ENCODE results near the gene XYLT2.
"Not testable (repeated sequence)": the region's sequence is repeated elsewhere in the genome, so short reads cannot be mapped to it uniquely, and the experiment has no call there.

The XYLT2 gene

DNA sequence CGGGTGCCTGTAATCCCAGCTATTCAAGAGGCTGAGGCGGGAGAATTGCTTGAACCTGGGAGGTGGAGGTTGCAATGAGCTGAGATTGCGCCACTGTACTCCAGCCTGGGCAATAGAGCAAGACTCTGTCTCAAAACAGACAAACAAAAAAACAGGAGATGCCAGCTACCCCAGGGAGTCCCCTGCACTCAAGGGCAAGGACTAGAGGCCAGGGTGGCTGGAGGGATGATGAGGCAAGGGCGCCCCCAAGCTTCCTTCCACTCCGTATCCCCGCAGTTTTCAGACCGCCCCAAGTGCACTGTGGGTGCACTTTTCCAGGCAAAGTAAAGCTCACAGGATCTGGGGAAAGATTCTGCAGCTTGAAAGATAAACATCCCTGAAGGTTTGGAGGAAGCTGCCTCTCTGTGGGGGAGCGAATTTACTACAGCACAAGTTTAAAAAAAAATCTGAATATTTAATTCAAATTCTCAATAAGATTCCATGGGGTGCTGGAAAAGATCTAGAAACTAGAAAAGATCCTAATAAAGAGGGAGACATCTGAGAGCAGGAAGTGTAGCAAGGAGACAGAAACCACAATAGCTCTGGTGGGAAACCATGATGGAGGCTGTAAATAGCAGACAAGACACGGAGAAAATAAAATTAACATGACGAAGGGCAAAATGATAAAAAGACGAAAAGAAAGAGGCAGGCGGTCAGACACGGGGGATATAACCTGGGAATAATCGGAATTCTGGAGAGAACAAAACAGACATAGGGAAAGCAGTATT lies 12.5 kb upstream of the XYLT2 start:
- not testable (repeated sequence) for H3K27ac ChIP-seq (ENCODE audit: low read length); H3K9me3 ChIP-seq (ENCODE audit: control insufficient read depth in 2 of 2, low read length in 2 of 2); H3K4me1 ChIP-seq (ENCODE audit: control insufficient read depth, insufficient read depth, low read length); H3K36me3 ChIP-seq (ENCODE audit: control insufficient read depth in 2 of 2, insufficient read depth in 2 of 2, low read length in 2 of 2); H3K9ac ChIP-seq (ENCODE audit: low read length in 2 of 2); H3K27me3 ChIP-seq (ENCODE audit: control insufficient read depth in 1 of 2, insufficient read depth in 2 of 2, low read length in 2 of 2); H3K4me3 ChIP-seq (ENCODE audit: low read length in 2 of 2)

DNA sequence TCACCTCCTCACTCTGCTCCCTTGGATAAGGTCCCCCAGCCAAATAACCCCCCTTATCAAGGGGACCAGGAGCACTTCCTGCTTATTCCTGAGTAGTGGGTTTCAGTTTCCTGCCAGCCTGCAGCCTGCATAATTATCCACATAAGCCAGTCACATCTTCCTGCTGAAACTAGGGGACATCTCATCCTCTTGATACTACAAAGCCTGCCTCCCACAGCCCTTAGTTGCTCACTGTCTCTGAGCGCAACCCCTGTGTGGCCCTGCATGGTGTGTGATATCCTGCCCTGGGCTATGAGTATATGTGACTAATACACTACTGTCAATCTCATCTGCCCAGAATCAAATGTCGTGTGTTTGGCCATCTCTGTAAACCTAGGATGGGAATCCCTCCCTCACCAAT lies 8.0 kb upstream of the XYLT2 start:
- H3K27ac ChIP-seq (ENCODE audit: low read length), result no peak overlapping the region
- H3K9ac ChIP-seq (ENCODE audit: low read length in 2 of 2), result no peak overlapping the region
- H3K4me1 ChIP-seq (ENCODE audit: control insufficient read depth, insufficient read depth, low read length), result no peaks in the 10 kb centered on the region
- peaks cover 0 to 4% of the 10 kb centered on the region in 2 donors for H3K9me3 ChIP-seq (ENCODE audit: control insufficient read depth in 2 of 2, low read length in 2 of 2)
- no peaks in the 10 kb centered on the region for H3K36me3 ChIP-seq (ENCODE audit: control insufficient read depth in 2 of 2, insufficient read depth in 2 of 2, low read length in 2 of 2)
- peaks cover 0 to 2% of the 10 kb centered on the region in 2 donors for H3K27me3 ChIP-seq (ENCODE audit: control insufficient read depth in 1 of 2, insufficient read depth in 2 of 2, low read length in 2 of 2)
- no peak overlapping the region for H3K4me3 ChIP-seq (ENCODE audit: low read length in 2 of 2)

DNA sequence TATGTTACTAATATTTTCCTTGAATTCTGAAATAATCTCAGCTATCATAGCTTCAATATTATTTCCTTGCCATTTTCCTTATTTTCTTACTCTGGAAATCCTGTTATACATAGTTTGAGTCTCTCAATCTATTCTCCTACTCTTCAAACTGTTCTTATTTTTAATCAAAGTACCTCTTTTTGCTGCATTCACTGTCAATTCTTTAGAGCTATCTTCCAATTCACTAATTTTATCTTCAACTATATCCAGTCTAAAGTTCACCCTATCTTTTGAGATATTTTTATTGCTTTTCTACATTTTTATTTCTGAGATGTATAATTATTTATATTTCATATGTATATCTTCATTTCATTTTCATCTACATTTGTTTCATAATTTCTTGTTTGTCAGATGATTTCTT lies 7.3 kb upstream of the XYLT2 start:
- H3K27me3 ChIP-seq (ENCODE audit: control insufficient read depth in 1 of 2, insufficient read depth in 2 of 2, low read length in 2 of 2), result peaks cover 0 to 2% of the 10 kb centered on the region in 2 donors
- no peaks in the 10 kb centered on the region for H3K4me1 ChIP-seq (ENCODE audit: control insufficient read depth, insufficient read depth, low read length)
- no peak overlapping the region for H3K27ac ChIP-seq (ENCODE audit: low read length)
- H3K4me3 ChIP-seq (ENCODE audit: low read length in 2 of 2), result no peak overlapping the region
- H3K9me3 ChIP-seq (ENCODE audit: control insufficient read depth in 2 of 2, low read length in 2 of 2), result peaks cover 0 to 4% of the 10 kb centered on the region in 2 donors
- H3K36me3 ChIP-seq (ENCODE audit: control insufficient read depth in 2 of 2, insufficient read depth in 2 of 2, low read length in 2 of 2), result no peaks in the 10 kb centered on the region
- no peak overlapping the region for H3K9ac ChIP-seq (ENCODE audit: low read length in 2 of 2)

DNA sequence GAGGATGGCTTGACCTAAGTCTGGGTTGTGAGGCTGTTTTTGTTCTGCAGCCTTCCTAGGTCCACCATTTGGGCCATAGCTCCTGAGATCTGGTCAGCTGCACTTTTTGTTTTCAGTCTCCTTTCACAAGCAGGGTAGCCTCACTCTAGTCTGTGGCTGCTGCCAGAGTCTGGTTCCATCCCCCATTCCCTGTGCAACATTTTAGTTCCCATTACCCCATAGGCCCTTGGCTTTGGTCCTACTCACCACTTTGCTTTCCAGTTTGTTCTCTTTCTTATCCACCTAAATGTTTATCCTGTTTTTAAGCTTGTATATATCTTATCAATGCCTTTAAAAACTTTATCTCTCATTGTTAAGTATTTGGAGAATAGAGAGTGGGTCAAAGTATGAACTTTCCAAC lies 6.5 kb upstream of the XYLT2 start:
- Histone ChIP-seq H3K4me3 (ENCODE audit: low read length in 2 of 2) (no peak overlapping the region), H3K4me1 (ENCODE audit: control insufficient read depth, insufficient read depth, low read length) (no peaks in the 10 kb centered on the region), H3K27ac (ENCODE audit: low read length) (no peak overlapping the region), H3K9ac (ENCODE audit: low read length in 2 of 2) (no peak overlapping the region), H3K9me3 (ENCODE audit: control insufficient read depth in 2 of 2, low read length in 2 of 2) (peaks cover 0 to 4% of the 10 kb centered on the region in 2 donors), H3K27me3 (ENCODE audit: control insufficient read depth in 1 of 2, insufficient read depth in 2 of 2, low read length in 2 of 2) (peaks cover 0 to 2% of the 10 kb centered on the region in 2 donors), H3K36me3 (ENCODE audit: control insufficient read depth in 2 of 2, insufficient read depth in 2 of 2, low read length in 2 of 2) (no peaks in the 10 kb centered on the region)

DNA sequence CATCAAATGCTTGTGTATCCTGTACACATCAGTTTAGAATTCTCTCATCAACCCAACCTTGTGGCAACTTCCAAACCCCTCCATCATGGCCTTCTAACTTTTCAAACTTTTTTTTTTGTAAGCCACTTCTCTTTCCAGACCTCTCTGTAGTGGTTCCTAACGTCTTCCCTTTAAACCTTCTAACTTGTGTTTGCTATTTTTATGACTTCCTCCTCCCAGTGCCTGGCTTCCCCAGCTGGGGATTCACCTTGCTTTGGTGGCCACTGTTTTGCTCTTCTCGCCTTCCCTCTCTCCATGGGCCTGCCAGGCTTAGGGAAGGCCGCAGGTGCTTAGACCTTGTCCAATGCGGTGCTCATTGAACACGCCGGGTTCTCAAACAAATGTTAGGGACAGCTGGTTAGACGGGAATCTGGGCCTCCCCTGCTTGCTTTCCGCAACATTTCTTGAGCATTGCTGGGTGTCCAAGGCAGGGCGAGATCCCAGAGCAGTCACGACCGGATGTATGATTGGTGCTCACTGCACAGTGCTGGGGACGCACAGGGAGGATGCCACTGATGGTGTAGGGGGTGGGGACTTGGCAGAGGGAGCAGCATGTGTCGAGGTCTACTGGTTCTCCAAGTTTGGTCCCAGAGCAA lies 1.1 kb upstream of the XYLT2 start:
- Histone ChIP-seq H3K9me3 (ENCODE audit: control insufficient read depth in 2 of 2, low read length in 2 of 2) (no peaks in the 10 kb centered on the region), H3K4me1 (ENCODE audit: control insufficient read depth, insufficient read depth, low read length) (peaks cover 30% of the 10 kb centered on the region), H3K9ac (ENCODE audit: low read length in 2 of 2) (peak overlapping the region in 1 of 2 donors; percentile 42), H3K27ac (ENCODE audit: low read length) (no peak overlapping the region), H3K36me3 (ENCODE audit: control insufficient read depth in 2 of 2, insufficient read depth in 2 of 2, low read length in 2 of 2) (no peaks in the 10 kb centered on the region), H3K4me3 (ENCODE audit: low read length in 2 of 2) (peak overlapping the region in 1 of 2 donors; percentile 63), H3K27me3 (ENCODE audit: control insufficient read depth in 1 of 2, insufficient read depth in 2 of 2, low read length in 2 of 2) (peaks cover 0 to 2% of the 10 kb centered on the region in 2 donors)

DNA sequence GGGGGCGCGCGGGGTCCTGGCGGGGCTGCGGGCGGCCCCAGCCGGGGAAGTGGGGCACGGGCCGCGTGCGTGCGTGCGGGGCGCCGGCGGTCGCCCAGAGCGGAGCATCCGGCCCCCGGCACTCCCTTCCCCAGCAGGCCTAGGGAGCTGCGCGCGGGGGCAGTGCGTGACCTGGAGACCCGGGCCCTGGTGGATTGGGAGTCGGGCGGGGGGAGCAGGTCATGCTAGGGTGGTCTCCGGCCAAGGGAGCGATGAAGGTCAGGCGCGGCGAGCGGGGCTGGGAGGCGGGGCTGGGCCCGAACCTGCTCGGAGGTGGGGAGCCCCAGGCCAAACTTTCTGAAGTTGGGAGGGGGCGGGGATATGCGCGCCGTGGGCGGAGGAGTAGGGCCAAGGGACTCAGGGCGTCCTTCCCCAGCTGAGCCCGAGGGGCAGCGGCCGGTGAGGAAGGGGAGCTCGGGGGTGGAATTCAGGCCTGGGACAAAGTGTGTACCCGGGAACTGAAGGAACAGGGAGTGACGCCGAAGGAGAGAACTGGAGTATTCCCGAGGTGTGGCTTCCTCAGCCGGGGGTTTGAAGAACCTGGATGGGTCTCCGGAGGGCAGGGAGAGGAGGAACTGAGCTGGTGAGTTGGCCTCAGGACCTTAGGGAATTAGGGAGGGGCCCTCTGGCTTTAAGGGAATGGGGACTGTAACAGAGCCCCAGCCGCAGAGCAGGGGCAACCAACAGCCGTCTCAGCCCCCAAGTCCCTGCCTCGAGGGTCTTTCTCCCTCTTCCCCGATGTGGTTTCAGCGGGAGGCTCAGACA lies 589 bp downstream of the XYLT2 start:
- Histone ChIP-seq H3K36me3 (ENCODE audit: control insufficient read depth in 2 of 2, insufficient read depth in 2 of 2, low read length in 2 of 2) (no peaks in the 10 kb centered on the region), H3K9me3 (ENCODE audit: control insufficient read depth in 2 of 2, low read length in 2 of 2) (no peaks in the 10 kb centered on the region), H3K4me3 (ENCODE audit: low read length in 2 of 2) (peak overlapping the region; percentile 67 to 85), H3K27me3 (ENCODE audit: control insufficient read depth in 1 of 2, insufficient read depth in 2 of 2, low read length in 2 of 2) (no peaks in the 10 kb centered on the region), H3K9ac (ENCODE audit: low read length in 2 of 2) (peak overlapping the region; percentile 66 to 84), H3K27ac (ENCODE audit: low read length) (no peak overlapping the region), H3K4me1 (ENCODE audit: control insufficient read depth, insufficient read depth, low read length) (peaks cover 30% of the 10 kb centered on the region)

DNA sequence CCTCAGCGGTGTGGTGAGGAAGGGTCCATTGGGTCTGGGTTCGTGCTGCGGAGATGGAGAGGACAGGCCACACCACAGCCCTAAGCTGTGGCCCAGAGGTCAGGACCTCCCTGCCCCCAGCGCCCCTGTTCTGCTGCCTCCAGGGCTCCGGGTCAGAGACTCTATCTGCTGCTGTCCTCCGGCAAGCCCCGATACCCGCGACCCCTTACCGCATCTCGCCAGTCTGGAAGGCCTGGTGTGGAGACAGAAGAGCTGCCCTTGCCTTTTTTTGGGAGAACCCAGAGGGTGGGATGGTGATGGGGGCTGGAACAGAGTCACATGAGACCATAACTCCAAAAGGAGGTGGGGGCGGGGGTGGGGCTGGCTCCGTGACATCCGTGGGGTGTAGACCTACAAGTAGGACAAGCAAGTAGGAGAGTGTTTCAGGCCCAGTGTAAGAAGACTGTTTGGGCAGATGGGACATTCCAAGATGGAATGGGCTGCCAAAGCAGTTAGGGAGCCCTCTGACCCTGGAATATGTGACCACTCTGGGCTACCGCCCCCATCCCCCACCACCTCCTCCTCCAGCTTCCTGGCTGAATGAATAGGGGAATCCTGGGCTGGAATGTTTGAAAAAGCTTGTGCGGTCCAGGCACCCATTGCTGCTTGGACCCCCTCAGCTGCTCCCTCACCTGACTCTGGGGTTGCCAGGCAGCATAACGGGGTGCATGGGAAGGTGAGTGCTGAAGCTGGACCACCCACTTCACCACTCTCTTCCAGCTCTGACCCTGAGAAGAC lies 1.4 kb downstream of the XYLT2 start:
- H3K4me1 ChIP-seq (ENCODE audit: control insufficient read depth, insufficient read depth, low read length), result peaks cover 30% of the 10 kb centered on the region
- H3K27me3 ChIP-seq (ENCODE audit: control insufficient read depth in 1 of 2, insufficient read depth in 2 of 2, low read length in 2 of 2), result no peaks in the 10 kb centered on the region
- H3K36me3 ChIP-seq (ENCODE audit: control insufficient read depth in 2 of 2, insufficient read depth in 2 of 2, low read length in 2 of 2), result no peaks in the 10 kb centered on the region
- peak overlapping the region; percentile 67 to 85 for H3K4me3 ChIP-seq (ENCODE audit: low read length in 2 of 2)
- H3K27ac ChIP-seq (ENCODE audit: low read length), result no peak overlapping the region
- no peaks in the 10 kb centered on the region for H3K9me3 ChIP-seq (ENCODE audit: control insufficient read depth in 2 of 2, low read length in 2 of 2)
- H3K9ac ChIP-seq (ENCODE audit: low read length in 2 of 2), result peak overlapping the region; percentile 66 to 84

DNA sequence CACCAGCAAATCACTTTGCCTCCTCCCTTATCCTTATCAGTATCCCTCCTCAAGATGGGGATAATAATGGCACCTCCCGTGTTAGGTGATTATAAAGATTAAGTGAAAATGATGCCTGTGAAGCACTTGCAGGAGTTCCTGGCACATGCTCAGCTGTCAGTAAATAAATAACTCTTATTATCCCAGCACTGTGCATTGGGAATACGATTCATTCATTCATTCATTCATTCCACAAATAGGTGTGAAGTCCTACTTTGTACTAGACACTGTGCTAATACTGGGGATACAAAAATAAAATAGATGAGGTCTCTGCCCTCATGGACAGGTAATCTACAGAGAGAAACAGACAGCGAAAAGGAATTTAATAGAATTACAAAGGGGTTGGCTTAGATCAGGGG lies 2.0 kb downstream of the XYLT2 start:
- H3K9ac ChIP-seq (ENCODE audit: low read length in 2 of 2), result no peak overlapping the region
- peaks cover 0 to 2% of the 10 kb centered on the region in 2 donors for H3K36me3 ChIP-seq (ENCODE audit: control insufficient read depth in 2 of 2, insufficient read depth in 2 of 2, low read length in 2 of 2)
- H3K4me3 ChIP-seq (ENCODE audit: low read length in 2 of 2), result peak overlapping the region in 1 of 2 donors; percentile 85
- H3K27ac ChIP-seq (ENCODE audit: low read length), result no peak overlapping the region
- no peaks in the 10 kb centered on the region for H3K9me3 ChIP-seq (ENCODE audit: control insufficient read depth in 2 of 2, low read length in 2 of 2)
- H3K4me1 ChIP-seq (ENCODE audit: control insufficient read depth, insufficient read depth, low read length), result peaks cover 30% of the 10 kb centered on the region
- H3K27me3 ChIP-seq (ENCODE audit: control insufficient read depth in 1 of 2, insufficient read depth in 2 of 2, low read length in 2 of 2), result no peaks in the 10 kb centered on the region

DNA sequence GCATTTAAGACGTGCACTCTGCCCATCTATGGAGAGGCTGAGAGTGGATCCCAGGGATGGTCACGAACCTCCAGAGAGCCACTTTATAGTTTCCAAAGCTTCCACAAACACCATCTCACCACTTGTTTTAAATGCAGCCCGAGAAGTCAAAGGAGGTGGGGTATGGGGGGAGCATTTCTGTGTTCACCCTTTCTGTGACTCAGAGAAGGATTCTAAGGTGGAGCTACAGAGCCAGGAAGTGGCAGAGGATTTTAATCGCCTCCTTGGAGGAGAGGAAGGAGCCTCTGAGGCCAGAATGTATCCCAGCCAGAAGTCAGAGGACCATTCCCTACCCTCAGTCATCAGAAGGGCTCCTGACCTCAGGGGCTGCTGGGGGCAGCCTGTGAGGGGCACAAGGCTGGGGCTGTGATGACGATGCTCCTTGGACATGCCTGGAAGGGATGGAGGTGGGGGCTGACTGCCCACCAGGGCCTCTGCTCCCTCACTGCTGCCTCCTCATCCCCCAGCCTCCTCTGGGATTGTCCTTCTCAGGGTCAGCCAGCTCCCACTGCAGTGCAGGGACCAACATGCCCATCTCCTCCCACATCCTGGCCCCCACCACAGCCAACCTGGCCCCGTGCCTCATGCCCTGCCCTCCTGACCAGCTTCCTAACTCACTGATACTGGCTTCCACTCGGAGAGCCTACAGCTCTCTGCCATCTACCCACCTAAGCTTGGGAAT lies 2.8 kb downstream of the XYLT2 start:
- peaks cover 0 to 2% of the 10 kb centered on the region in 2 donors for H3K36me3 ChIP-seq (ENCODE audit: control insufficient read depth in 2 of 2, insufficient read depth in 2 of 2, low read length in 2 of 2)
- H3K9ac ChIP-seq (ENCODE audit: low read length in 2 of 2), result peak overlapping the region in 1 of 2 donors; percentile 21
- H3K4me3 ChIP-seq (ENCODE audit: low read length in 2 of 2), result no peak overlapping the region
- no peaks in the 10 kb centered on the region for H3K9me3 ChIP-seq (ENCODE audit: control insufficient read depth in 2 of 2, low read length in 2 of 2)
- H3K27ac ChIP-seq (ENCODE audit: low read length), result no peak overlapping the region
- no peaks in the 10 kb centered on the region for H3K27me3 ChIP-seq (ENCODE audit: control insufficient read depth in 1 of 2, insufficient read depth in 2 of 2, low read length in 2 of 2)
- peaks cover 30% of the 10 kb centered on the region for H3K4me1 ChIP-seq (ENCODE audit: control insufficient read depth, insufficient read depth, low read length)

DNA sequence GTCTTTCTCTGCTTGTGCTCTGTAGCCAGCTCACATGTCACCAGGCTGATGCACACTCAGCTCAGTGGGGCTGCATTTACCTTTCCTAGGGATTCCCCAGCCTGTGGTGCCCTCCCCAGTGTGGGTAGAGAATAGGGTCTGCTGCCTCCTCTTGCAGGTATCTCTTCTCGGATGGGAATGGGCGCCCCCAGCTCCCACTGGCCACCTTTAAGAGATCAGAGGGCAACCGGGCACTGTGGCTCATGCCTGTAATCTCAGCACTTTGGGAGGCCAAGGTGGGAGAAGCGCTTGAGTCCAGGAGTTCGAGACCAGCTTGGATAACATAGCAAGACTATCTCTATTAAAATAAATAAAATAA lies 3.3 kb downstream of the XYLT2 start:
- peaks cover 0 to 6% of the 10 kb centered on the region in 2 donors for H3K36me3 ChIP-seq (ENCODE audit: control insufficient read depth in 2 of 2, insufficient read depth in 2 of 2, low read length in 2 of 2)
- no peak overlapping the region for H3K27ac ChIP-seq (ENCODE audit: low read length)
- H3K9ac ChIP-seq (ENCODE audit: low read length in 2 of 2), result no peak overlapping the region
- no peak overlapping the region for H3K4me3 ChIP-seq (ENCODE audit: low read length in 2 of 2)
- no peaks in the 10 kb centered on the region for H3K9me3 ChIP-seq (ENCODE audit: control insufficient read depth in 2 of 2, low read length in 2 of 2)
- peaks cover 30% of the 10 kb centered on the region for H3K4me1 ChIP-seq (ENCODE audit: control insufficient read depth, insufficient read depth, low read length)
- H3K27me3 ChIP-seq (ENCODE audit: control insufficient read depth in 1 of 2, insufficient read depth in 2 of 2, low read length in 2 of 2), result no peaks in the 10 kb centered on the region

Measured in stomach smooth muscle (tissue), 2 donors.